Mucosa of gallbladder (tissue), 1 donor: Measurements from ENCODE around the gene PI4K2A. TPM values are rescaled to one million over a fixed set of nuclear protein-coding genes. Genes with fewer than 3 reads are reported as not detected.

Experiments
- DNase-seq: peaks from one replicate; pipeline ENCODE4 v3.0.0-alpha.2; 2020; ENCODE audit warnings: low spot score
- total RNA-seq: library from RNA; stranded (reverse); gene quantifications from one replicate; pipeline ENCODE4 v1.2.1, GENCODE V29; 2021
- donor health status: DM: no; HTN: no; CAD: no.

The PI4K2A gene
- total RNA-seq, 1 donor from 2014 or later: 22.3 TPM

DNA sequence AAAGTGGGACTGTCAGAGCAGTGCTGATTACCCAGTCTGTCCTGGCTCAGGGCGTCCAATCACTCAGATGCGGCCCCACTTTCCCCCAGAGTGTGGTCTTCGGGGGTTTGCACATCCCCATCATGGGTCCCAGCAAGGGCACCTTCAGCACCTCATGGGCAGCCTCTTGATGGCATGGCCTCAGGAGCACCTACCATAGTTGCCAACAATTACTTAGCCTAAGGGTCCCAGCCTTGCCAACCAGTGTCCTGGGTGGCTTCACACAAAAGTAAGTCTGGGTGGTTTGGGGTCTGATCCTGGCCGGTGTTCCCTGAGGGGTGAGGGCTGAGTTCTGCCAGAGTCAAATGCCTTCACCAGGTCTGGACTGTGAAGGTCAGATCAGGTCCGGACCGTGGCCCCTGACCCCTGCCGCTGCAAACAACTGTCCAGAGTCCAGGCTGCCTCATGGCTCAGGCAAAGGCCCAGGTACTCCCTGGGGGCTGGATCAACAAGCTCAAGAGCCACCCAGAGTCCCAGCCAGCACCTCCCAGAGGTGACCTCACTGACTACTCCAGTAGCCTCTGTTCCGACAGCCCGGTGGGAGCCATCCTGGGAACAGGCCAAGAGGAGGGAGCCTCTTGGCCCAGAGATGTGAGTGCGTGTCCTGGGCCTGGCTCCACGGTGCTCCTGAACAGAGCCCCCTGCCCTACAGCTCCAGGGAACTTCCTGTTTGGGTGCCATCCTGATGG is 66.8 kb downstream of the PI4K2A start:
- DNase-seq: no peak

DNA sequence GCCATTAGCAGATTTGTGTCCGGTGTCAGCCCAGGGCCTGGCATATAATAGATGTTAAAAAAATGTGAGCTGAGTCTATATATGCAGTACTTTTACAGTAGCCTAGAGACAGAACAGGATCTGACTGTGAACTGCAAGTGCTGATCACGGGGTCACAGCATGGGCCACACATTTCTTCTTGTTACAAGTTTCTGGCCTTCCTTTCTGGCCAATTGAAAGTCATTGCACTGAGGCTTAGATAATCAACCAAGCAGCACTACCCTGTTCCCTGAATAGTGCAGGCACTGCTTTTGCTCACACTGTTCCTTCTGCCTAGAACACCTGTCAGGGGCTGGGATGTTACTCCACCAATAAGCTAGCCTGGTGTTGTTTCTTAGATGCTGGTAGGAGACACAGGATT is 67.7 kb downstream of the PI4K2A start:
- no peak for DNase-seq

DNA sequence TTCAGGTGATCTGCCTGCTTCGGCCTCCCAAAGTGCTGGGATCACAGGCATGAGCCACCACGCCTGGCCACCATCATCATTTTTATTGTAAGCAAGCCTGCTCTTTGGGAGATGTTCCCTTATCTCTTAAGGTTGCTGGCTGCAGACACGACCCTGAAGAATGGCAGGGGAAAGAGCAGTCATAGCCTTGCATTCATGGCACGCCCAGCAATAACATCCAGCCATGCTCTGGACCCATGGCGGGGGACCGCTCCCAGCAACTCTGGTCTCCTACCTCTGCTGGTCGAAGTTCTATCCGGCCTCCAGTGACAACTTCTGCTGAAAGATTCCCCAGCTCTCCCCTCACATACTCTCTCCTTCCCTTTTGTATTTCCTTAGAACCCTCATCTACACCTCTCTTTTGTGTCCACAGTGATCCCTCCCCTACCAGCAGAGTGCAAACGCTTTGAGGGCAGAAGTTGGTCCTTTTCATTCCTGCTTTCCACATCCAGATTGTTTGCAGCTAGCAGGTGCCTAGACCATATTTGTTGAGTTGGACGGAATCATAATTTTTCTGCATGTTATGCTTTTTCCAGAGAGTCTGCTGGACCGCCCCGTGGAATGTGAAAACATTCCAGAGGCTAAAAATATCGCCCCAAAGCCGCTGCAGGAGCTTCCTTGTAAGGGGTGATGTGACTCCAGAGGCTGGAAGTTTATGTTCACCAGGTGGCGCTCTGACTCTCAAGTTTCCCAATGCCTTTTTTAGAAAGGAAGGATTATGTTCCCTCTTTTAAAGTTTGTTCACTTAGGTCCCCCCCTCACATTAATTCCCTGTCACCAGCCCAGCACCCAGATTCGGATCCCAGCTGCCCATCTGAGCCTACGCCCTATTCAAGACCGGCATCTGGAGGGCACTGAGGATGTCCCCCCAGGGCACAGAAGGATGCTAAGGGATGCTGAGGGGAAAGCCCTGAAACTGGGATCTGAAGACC is 68.8 kb downstream of the PI4K2A start:
- DNase-seq: peak; percentile 84

DNA sequence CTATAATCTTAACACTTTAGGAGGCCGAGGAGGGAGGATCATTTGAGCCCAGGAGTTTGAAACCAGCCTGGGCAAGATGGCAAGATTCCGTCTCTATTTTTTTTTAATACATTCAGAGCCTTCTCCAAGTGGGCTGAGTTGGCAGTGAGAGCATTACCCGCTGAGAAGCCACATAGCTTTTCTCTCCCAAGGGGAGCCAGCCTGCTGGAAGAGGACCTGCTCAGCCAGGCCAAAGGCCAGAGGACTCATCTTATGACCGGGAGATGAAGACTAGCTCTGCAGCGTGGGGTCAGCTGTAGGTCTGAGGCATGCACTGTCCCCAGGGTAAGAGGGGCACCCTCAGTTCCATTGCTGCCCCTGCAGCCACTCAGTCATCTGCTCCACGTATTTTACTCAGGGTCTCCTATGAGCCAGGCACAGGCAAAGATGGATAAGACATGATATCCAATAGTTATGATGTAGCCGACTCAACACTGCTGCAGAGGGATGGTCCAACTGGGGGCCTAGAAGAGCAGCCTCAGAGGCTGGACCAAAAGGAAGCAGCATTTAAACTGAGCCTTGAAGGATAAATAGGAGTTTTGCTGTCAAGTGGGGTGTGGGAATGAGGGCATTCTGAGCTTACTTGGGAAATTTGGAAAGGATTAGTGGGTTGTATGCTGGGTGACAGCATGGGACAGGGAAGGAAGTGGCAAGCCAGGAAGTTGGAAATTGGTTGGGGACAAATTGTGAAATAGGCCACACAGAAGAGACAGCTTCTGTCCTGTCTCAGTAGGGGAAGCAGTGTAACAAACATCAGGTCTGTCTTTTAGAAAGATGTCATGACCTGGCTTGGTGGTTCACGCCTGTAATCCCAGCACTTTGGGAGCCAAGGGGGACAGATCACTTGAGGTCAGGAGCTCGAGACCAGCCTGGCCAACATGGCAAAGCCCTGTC is 71.4 kb downstream of the PI4K2A start:
- no peak for DNase-seq

DNA sequence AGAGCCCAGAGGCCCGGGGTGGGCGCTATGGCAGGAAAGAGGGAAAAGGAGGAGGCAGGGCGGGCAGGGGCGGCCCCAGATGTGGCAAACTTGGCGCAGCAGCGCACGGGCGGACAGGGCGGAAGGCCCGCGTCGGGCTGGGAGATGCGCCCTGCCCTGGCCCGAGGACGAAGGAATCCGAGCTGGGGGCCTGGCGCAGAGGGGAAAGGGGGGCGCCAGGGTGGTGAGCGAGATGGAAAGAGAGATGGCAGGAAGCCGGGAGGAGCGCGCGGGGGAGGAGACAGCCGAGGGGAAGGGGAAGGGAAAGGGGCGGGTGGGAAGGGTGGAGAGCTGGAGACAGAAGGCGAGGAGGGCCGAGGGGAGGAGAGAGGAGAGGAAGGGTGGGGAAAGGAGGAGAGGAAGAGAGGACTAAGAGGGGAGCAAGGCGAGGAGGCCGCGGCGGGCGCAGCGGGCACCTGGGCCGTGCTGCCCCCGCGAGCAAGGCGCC is 72.9 kb downstream of the PI4K2A start, which contains the start of gene MARVELD1:
Gene MARVELD1 (plus strand): TSS at position 392 of the 487 bp plus-strand sequence. CDS start 147 bp downstream, outside the sequence.
- peak; percentile 65 for DNase-seq

DNA sequence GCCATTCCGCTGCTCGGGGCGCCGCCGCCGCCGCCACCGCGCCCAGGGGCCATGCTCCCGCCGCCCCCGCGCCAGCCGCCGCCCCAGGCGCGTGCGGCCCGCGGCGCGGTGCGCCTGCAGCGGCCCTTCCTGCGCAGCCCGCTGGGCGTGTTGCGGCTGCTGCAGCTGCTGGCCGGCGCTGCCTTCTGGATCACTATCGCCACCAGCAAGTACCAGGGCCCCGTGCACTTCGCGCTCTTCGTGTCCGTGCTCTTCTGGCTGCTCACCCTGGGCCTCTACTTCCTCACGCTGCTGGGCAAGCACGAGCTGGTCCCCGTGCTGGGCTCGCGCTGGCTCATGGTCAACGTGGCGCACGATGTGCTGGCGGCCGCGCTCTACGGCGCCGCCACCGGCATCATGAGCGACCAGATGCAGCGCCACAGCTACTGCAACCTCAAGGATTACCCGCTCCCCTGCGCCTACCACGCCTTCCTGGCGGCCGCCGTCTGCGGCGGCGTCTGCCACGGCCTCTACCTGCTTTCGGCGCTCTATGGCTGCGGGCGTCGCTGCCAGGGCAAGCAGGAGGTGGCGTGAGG is 73.4 kb downstream of the PI4K2A start:
- DNase-seq: peak; percentile 72

DNA sequence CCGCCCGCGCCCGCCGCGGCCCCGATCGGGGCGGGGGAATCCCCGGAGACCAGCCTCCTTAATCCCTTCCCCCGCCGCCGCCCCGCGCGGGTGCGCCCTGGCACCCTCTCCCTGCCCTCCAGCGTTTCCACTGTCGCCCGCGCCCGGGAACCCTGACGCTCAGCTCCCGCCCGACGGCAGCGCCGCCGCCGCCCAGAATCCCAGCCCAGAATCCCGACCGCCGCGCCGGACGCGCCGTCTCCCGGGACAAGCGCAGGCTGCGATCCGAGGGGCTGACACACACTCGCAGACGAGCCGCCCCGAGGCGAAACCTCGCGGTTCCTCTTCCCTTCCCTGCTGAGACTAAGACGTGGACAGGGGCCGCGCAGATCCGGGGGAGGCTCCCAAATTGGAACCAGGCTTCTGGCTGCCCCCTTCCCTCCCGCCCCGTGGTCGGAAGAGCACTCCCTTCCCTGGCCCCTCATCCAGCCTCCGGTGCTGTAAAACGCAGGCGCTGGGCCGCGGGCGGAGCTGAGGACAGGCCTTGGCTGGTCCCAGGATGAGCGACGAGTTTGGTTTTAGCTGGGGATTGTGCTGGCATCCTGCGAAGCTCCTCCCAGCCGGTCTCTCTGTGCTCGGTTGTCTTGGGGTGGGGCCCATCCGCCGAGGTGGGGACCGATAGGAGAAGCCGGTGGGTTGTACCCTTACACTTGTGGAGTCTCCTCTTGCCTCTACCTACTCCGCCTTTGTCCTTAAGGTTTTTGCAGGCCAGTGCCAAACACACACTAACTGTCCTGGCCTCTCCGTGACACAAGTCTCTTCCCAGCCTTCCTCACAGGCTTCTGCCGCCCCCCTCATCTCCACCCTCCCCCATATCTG is 74.2 kb downstream of the PI4K2A start:
- peak; percentile 58 for DNase-seq

DNA sequence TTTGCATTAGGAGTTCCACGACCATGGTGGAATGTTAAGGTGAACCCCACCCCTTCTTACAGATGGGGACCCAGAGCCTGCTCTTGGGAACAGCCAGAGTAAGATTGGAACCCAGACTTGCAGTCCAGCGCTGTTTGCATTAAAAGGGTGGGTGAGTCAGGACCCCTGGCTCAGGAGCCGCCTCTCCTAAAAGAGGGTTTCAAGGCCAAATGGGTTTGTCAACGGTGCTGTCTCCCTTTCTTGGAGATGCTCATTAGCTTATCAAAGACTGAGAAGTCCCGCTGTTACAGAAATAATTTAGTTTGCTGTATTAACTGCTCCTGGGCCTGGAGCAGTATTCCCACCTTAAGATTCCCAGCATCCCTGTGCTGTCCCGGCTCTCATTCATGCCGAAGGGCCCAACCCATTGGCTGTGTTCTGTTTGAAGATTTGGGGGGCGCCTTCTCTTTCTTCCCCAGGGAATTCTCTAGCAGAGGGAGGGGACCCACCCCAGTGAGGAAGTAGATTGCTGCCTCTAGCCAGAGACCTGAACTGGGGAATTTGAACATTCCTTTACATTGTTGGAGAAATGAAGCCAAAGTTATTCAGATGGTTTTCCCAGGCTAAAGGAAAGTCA is 74.9 kb downstream of the PI4K2A start:
- no peak for DNase-seq

DNA sequence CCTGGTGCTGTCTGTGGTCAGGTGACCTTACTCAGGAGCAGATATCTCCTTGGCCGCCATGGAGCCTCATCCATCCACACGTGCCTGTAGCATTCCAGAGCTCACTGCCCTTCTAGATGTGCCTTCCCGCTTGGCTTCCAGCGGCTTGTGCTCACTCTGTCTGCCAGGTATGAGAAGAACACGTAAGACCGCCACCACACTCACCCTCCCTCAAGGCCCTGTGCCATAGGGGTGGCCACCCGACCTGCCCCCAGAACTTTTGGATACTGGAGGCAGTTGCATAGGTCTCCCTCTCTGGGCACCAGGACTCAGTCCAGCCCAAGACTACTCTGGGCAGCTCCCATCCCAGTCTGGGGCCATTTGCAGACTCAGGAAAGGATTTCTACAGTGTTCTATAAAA is 77.2 kb downstream of the PI4K2A start:
- DNase-seq: no peak

DNA sequence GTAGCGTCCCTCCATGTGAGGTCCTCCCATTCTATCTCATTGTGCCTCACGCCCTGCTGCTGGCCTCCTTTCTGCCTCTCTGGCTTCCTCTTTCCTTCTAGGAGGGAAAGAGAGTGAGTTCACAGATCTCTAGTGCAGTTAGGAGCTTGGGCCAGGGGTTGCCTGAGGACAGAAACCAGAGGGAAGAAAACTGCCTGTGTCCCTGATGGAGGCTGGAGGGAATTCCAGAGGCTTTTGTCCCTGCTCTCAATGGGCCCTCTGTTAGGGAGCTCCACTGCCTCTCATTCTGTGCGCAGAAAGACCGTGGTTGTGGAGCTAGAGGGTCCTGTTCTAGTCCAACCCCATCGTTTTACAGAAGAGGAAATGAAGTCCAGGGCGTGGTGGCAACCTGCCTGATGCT is 77.7 kb downstream of the PI4K2A start:
- no peak for DNase-seq

DNA sequence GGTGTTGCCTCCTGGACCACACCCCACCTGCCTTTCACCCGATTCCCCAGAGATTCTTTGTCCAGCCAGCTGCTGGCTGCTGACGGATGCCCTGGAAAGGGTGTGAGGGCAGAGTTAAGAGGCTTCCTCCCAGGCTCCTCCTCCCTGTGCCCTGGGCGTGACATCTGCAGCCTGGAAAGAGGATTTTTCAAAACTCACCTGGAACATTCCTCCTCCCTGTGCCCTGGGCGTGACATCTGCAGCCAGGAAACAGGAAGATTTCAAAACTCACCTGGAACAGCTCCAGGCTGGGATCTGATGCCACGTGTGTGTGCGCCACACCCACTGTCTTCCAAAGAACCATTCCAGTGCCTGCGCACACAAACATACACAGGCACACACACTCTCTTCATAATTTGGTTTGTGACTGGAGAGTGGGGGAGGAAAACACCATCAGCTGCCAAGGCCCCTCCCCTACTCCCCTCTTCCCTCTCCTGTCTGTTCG is 78.2 kb downstream of the PI4K2A start:
- DNase-seq: peak; percentile 83

DNA sequence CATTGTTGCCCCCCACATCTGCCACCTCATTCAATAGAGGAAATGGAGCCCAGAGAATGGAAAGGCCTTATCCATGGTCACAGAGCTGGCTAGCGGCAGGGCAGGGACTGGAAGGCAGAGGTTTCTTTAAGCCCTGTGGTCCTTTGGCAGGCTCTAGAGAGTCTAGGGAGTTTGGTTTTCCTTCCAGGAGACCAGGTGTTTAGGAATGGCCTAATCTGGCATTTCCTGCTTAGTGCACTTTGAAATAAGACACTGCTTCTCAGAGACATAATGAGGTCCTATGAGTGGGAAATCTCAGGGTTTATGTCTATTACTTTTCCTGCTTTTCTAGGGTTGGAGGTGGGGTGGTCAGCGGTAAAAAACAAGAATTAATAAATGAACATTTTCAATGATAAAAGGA is 79.1 kb downstream of the PI4K2A start:
- no peak for DNase-seq

DNA sequence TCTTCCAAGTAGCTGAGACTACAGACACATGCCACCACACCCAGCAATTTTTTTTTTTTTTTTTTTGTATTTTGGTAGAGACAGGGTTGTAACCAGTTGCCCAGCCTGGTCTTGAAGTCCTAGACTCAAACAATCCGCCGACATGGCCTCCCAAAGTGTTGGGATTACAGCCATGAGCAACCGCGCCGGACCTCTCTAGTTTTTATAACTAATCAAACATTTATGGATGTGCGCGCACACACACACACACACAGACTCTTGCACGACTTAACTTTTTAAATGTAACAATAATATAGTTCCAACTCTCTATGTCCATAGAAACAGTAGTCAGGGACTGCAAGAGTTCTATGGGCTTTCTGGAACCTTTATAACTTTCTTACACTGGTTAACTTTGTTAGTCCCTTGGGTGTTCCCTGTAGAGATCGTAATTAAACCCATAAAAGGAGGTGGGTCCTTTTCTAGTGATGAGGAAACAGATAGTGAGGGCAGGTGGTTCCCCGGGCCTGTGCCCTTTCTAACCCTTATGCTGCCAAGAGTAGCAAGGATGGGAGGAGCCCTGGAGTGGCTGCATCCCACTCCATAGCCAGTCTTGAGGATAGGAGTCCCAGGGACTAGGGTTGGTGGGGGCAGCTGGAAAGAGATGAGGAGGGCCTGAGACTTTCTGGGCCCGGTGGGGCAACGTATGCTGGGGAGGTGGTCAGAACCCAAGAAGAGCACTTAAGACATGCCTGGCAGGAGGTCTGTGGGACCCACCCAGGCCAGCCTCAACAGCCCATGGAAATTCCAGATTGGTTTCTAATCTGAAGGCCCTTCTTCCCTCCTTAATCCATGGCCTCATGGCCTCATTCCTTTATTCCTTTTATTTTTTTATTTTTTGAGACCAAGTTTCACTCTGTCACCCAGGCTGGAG is 81.7 kb downstream of the PI4K2A start:
- DNase-seq: no peak

DNA sequence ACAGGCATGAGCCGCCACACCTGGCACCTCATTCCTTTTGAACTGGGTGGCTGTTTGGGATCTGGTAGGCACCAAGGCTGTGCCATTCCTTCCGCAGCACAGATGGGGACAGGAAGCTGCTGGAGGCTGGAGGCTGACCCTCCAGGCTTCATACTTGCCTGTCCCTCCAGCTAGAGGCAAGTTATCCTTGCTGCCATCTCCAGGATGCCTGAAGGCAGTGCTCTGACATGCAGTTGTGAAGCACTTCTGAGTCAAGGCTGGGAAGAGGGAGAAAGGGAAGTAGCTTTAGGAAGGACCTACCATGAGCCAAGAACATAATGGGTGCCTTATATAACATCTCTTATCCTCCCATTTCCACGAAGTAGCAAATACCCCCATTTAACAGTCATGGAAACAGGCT is 82.5 kb downstream of the PI4K2A start:
- no peak for DNase-seq

DNA sequence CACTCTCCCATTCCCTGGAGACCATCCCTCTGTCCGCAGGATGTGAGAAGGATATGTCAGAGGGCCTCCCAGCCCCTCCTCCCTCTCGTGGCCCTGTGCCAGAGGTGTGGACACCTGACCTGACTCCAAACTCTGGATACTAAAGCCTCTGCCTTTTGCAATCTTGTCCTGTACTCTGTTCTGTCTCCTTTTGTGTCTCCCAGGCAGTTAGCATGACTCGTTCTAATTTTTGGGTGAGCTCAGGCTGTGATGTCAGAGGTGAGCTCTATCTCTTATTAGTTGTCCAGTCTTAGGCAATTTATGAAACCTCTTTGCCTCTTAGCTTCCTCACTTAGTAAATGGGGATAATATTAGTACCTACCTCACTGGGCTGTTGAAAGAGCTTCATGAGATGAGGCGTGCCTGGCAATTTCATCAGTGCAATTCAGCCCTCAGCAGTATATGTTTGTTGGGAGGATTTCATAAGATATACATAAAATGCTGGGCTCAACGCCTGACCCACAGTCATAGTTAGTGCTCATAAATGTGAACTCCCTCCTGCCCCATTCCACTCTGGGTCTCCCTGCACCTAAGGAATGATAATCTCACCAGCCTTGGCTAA is 84.0 kb downstream of the PI4K2A start:
- DNase-seq: no peak
